HepG2 (cell line): ENCODE data around the gene TMEM63B. TPM values are rescaled to one million over a fixed set of nuclear protein-coding genes. Genes with fewer than 3 reads are reported as not detected.

Experiments used
- ATF7-NPFF ChIP-seq: sonication (generic); formaldehyde crosslinking; IDR thresholded peaks from 2 replicates; pipeline ENCODE4 v1.8.1; 2023; ENCODE audit warnings: mild to moderate bottlenecking, low read depth, missing genetic modification reagents, moderate library complexity
- NFRKB ChIP-seq: fragments of 450-650 bp; IDR thresholded peaks from 2 replicates; pipeline ENCODE4 v1.6.1; 2017
- POGZ ChIP-seq: sonication (generic); formaldehyde crosslinking; IDR thresholded peaks from 2 replicates; pipeline ENCODE4 v1.4.0; 2020; ENCODE audit warnings: mild to moderate bottlenecking, missing genetic modification reagents
- SMC3 ChIP-seq: IDR thresholded peaks from 2 replicates; pipeline ENCODE4 v1.6.1; 2011; ENCODE audit warnings: low read length, improper control_type of control experiment
- ZBTB1 ChIP-seq: sonication (generic); formaldehyde crosslinking; IDR thresholded peaks from 2 replicates; pipeline ENCODE4 v1.4.0; 2020; ENCODE audit warnings: missing genetic modification reagents, borderline replicate concordance
- ZNF34 ChIP-seq: sonication (generic); formaldehyde crosslinking; IDR thresholded peaks from 2 replicates; pipeline ENCODE4 v1.4.0; 2020; ENCODE audit warnings: mild to moderate bottlenecking, missing genetic modification reagents, borderline replicate concordance
- ZNF430 ChIP-seq: sonication (generic); formaldehyde crosslinking; IDR thresholded peaks from 2 replicates; pipeline ENCODE4 v1.9.0; 2021; ENCODE audit warnings: mild to moderate bottlenecking, missing genetic modification reagents
- ZNF572 ChIP-seq: sonication (generic); formaldehyde crosslinking; IDR thresholded peaks from 2 replicates; pipeline ENCODE4 v1.5.1; 2020; ENCODE audit warnings: mild to moderate bottlenecking, missing genetic modification reagents
- ZNF740 ChIP-seq: sonication (generic); formaldehyde crosslinking; IDR thresholded peaks from 2 replicates; pipeline ENCODE4 v1.4.0; 2020; ENCODE audit warnings: missing genetic modification reagents
- ZNF780A ChIP-seq: sonication (generic); formaldehyde crosslinking; IDR thresholded peaks from 2 replicates; pipeline ENCODE4 v1.8.0; 2022; ENCODE audit warnings: mild to moderate bottlenecking, missing genetic modification reagents, moderate library complexity
- ZNF784 ChIP-seq: sonication (generic); formaldehyde crosslinking; IDR thresholded peaks from 2 replicates; pipeline ENCODE4 v1.5.1; 2020; ENCODE audit warnings: missing genetic modification reagents, mild to moderate bottlenecking, borderline replicate concordance
- polyA plus RNA-seq, 8 experiments: library from polyadenylated mRNA; depleted of rRNA in 3 of 8; stranded (reverse) in 7 of 8; unstranded in 1 of 8; fragments of >200 nt; fragmentation: Illumina TruSeq in 4 of 8; extraction: Trizol in 4 of 8; gene quantifications; 2 replicates each; pipeline versions ENCODE4 v1.2.1 to v1.2.3, GENCODE V29; 2011 to 2016; ENCODE audit warnings: low read depth in 4 of 8, missing spikeins in 1 of 8, mixed read lengths in 1 of 8; ENCODE audit not compliant: insufficient read depth in 1 of 8
- total RNA-seq, 5 experiments: library from RNA; depleted of rRNA; stranded (reverse); fragments of >200 nt; fragmentation: Illumina TruSeq; extraction: Trizol; gene quantifications; 2 replicates each; pipeline ENCODE4 v1.2.3, GENCODE V29; 2016; ENCODE audit warnings: low read depth in 1 of 5
- TF ChIP-seq, protein P1 (sequence below): sonication (generic); formaldehyde crosslinking; IDR thresholded peaks from 2 replicates; pipeline ENCODE4 v1.4.0; 2020; ENCODE audit warnings: missing genetic modification reagents
- TF ChIP-seq, protein P2 (sequence below): sonication (generic); formaldehyde crosslinking; IDR thresholded peaks from 2 replicates; pipeline ENCODE4 v1.4.0; 2020; ENCODE audit warnings: missing genetic modification reagents, borderline replicate concordance
- TF ChIP-seq, protein P3 (sequence below): sonication (generic); formaldehyde crosslinking; IDR thresholded peaks from 2 replicates; pipeline ENCODE4 v1.5.0; 2020; ENCODE audit warnings: missing genetic modification reagents
- TF ChIP-seq, protein P4 (sequence below): sonication (generic); formaldehyde crosslinking; IDR thresholded peaks from 2 replicates; pipeline ENCODE4 v1.5.1; 2020; ENCODE audit warnings: mild to moderate bottlenecking, missing genetic modification reagents

TMEM63B gene
- total and polyA plus RNA-seq, 2 of the 13 experiments (the other 11 are each of a cell fraction or from before 2014, with no cell fraction given) = 27.4 to 75.8 TPM

GRCh38 chr6:44111434-44112417 is 15.6 kb upstream of the TMEM63B start (continued):
- TF ChIP-seq, protein P1, sequence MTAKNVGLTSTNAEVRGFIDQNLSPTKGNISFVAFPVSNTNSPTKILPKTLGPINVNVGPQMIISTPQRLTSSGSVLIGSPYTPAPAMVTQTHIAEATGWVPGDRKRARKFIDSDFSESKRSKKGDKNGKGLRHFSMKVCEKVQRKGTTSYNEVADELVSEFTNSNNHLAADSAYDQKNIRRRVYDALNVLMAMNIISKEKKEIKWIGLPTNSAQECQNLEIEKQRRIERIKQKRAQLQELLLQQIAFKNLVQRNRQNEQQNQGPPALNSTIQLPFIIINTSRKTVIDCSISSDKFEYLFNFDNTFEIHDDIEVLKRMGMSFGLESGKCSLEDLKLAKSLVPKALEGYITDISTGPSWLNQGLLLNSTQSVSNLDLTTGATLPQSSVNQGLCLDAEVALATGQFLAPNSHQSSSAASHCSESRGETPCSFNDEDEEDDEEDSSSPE (CRISPR knock-in tag) = 0 out of 2 replicates have a peak, but pooled peaks have one; percentile 14
- TF ChIP-seq ZNF784 (CRISPR knock-in tag) (no peak), ZNF780A (CRISPR knock-in tag) (no peak), ZNF34 (no peak), ATF7-NPFF (CRISPR knock-in tag) (no peak), ZNF430 (CRISPR knock-in tag) (no peak), ZNF740 (CRISPR knock-in tag) (no peak), SMC3 (no peak; the same call in 1 of the 2 replicates), NFRKB (no peak), ZNF572 (no peak), POGZ (CRISPR knock-in tag) (no peak), ZBTB1 (CRISPR knock-in tag) (no peak)
- TF ChIP-seq, protein P2, sequence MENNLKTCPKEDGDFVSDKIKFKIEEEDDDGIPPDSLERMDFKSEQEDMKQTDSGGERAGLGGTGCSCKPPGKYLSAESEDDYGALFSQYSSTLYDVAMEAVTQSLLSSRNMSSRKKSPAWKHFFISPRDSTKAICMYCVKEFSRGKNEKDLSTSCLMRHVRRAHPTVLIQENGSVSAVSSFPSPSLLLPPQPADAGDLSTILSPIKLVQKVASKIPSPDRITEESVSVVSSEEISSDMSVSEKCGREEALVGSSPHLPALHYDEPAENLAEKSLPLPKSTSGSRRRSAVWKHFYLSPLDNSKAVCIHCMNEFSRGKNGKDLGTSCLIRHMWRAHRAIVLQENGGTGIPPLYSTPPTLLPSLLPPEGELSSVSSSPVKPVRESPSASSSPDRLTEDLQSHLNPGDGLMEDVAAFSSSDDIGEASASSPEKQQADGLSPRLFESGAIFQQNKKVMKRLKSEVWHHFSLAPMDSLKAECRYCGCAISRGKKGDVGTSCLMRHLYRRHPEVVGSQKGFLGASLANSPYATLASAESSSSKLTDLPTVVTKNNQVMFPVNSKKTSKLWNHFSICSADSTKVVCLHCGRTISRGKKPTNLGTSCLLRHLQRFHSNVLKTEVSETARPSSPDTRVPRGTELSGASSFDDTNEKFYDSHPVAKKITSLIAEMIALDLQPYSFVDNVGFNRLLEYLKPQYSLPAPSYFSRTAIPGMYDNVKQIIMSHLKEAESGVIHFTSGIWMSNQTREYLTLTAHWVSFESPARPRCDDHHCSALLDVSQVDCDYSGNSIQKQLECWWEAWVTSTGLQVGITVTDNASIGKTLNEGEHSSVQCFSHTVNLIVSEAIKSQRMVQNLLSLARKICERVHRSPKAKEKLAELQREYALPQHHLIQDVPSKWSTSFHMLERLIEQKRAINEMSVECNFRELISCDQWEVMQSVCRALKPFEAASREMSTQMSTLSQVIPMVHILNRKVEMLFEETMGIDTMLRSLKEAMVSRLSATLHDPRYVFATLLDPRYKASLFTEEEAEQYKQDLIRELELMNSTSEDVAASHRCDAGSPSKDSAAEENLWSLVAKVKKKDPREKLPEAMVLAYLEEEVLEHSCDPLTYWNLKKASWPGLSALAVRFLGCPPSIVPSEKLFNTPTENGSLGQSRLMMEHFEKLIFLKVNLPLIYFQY (CRISPR knock-in tag) = peak; percentile 56; the same call in 1 of the 2 replicates
- TF ChIP-seq, protein P3, sequence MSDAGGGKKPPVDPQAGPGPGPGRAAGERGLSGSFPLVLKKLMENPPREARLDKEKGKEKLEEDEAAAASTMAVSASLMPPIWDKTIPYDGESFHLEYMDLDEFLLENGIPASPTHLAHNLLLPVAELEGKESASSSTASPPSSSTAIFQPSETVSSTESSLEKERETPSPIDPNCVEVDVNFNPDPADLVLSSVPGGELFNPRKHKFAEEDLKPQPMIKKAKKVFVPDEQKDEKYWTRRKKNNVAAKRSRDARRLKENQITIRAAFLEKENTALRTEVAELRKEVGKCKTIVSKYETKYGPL = no peak
- TF ChIP-seq, protein P4, sequence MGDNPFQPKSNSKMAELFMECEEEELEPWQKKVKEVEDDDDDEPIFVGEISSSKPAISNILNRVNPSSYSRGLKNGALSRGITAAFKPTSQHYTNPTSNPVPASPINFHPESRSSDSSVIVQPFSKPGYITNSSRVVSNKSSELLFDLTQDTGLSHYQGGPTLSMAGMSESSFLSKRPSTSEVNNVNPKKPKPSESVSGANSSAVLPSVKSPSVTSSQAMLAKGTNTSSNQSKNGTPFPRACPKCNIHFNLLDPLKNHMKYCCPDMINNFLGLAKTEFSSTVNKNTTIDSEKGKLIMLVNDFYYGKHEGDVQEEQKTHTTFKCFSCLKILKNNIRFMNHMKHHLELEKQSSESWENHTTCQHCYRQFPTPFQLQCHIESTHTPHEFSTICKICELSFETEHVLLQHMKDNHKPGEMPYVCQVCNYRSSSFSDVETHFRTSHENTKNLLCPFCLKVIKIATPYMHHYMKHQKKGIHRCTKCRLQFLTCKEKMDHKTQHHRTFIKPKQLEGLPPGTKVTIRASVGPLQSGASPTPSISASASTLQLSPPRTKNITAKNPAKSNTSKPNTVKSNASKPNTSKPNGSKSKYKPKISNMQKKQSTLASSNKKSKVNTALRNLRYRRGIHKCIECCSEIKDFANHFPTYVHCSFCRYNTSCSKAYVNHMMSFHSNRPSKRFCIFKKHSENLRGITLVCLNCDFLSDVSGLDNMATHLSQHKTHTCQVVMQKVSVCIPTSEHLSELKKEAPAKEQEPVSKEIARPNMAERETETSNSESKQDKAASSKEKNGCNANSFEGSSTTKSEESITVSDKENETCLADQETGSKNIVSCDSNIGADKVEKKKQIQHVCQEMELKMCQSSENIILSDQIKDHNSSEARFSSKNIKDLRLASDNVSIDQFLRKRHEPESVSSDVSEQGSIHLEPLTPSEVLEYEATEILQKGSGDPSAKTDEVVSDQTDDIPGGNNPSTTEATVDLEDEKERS (CRISPR knock-in tag) = 0 out of 2 replicates have a peak, but pooled peaks have one; percentile 26
